Transverse colon (tissue), 4 donors: ENCODE measurements around the gene FHL5. TPM values are rescaled to one million over a fixed set of nuclear protein-coding genes. Genes with fewer than 3 reads are reported as not detected.
"Not testable (repeated sequence)": the region's sequence is repeated elsewhere in the genome, so short reads cannot be mapped to it uniquely, and the experiment has no call there.

Experiments
- DNase-seq: peaks from one replicate; pipeline ENCODE4 v3.0.0-alpha.2; 2019
- H3K27ac ChIP-seq, 4 donors: fragments of 200-600 bp; sonication (generic); 2 replicates each; pipeline ENCODE4 v1.5.1; 2016 to 2018; ENCODE audit warnings: inconsistent platforms in 4 of 4
- H3K27me3 ChIP-seq: fragments of 200-600 bp; sonication (generic); 2 replicates; pipeline ENCODE4 v1.5.1; 2017; ENCODE audit warnings: inconsistent platforms
- H3K36me3 ChIP-seq, 4 donors: fragments of 200-600 bp; sonication (generic); 2 replicates each; pipeline ENCODE4 v1.5.1; 2017 to 2019; ENCODE audit warnings: inconsistent platforms in 4 of 4
- H3K4me1 ChIP-seq, 4 donors: fragments of 200-600 bp; sonication (generic); 2 replicates each; pipeline ENCODE4 v1.5.1; 2017 to 2020; ENCODE audit warnings: inconsistent platforms in 4 of 4
- H3K4me3 ChIP-seq, 4 donors: fragments of 200-600 bp; sonication (generic); 1 replicate in 1 of 4; 2 replicates in 3 of 4; pipeline versions ENCODE4 v1.5.1 to v1.6.1; 2017 to 2019; ENCODE audit warnings: inconsistent platforms in 4 of 4
- H3K9me3 ChIP-seq, 2 donors: fragments of 200-600 bp; sonication (generic); 2 replicates each; pipeline ENCODE4 v1.5.1; 2017 to 2019; ENCODE audit warnings: inconsistent platforms in 2 of 2
- EP300 ChIP-seq: sonication (generic); formaldehyde crosslinking; IDR thresholded peaks from one replicate; pipeline ENCODE4 v1.6.1; 2017; ENCODE audit warnings: antibody characterized with exemption, low read depth
- POLR2A ChIP-seq: fragments of 450-650 bp; IDR thresholded peaks from one replicate; pipeline ENCODE4 v1.6.1; 2016; ENCODE audit warnings: antibody characterized with exemption, mild to moderate bottlenecking, moderate library complexity
- POLR2AphosphoS5 ChIP-seq, 3 donors: sonication (generic); formaldehyde crosslinking; IDR thresholded peaks; one replicate each; pipeline ENCODE4 v1.6.1; 2016; ENCODE audit warnings: antibody characterized with exemption in 3 of 3
- WGBS, 2 donors: methylation state at CpG; one replicate each; pipeline ENCODE4 v1.1.5; 2018; ENCODE audit warnings: low coverage in 1 of 2; 5-methylcytosine and 5-hydroxymethylcytosine counted together
- in situ Hi-C, 4 donors: fragments of 200-750 bp; cut with MboI; loops; one replicate each; pipeline versions ENCODE4 v1.15.0 to v1.15.1; 2017; ENCODE audit warnings: low sequenced_read_pairs in 3 of 4, low pct_ligation_motif_present in 1 of 4, low pct_unique_long_range_greater_than_20kb in 1 of 4
- intact Hi-C: fragments of 100-400 bp; cut with DNase I; formaldehyde crosslinking; loops from one replicate; pipeline ENCODE4 v1.15.1; 2023; ENCODE audit warnings: low total_unique reads
- total RNA-seq, 4 donors: library from RNA; depleted of rRNA; stranded (reverse); fragments of >200 nt; gene quantifications; one replicate each; pipeline ENCODE4 v1.1.0, GENCODE V29; 2016
- TF ChIP-seq, protein P1 (sequence below), 5 experiments: fragments of 200-600 bp in 3 of 5; fragments of 450-650 bp in 2 of 5; sonication (generic) in 3 of 5; IDR thresholded peaks; 1 replicate in 2 of 5; 2 replicates in 3 of 5; pipeline ENCODE4 v1.5.1; 2016 to 2017; ENCODE audit warnings: antibody characterized with exemption in 5 of 5, inconsistent platforms in 3 of 5, mild to moderate bottlenecking in 2 of 5, moderate library complexity in 1 of 5

Gene FHL5
- total RNA-seq, 4 donors from 2014 or later: 2.9 to 9.2 (median 4.6) TPM; not detected in 1

DNA sequence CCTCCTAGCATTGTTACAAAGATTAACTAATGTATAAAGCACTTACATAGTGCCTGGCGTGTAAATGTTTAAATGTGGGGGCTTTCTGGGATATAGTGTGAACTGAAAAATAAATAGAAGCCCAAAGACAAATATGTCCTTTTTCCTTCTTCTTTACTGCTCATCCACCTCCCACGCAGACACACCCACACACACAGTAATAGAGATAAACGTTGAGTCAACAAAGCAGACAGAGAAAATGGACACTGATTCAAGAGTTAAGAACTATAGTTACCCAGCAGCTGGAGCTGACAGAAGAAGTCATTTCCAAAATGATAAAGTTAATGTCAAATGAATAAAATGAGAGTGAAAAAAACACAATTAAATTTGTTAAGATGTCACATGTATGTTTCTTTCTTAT lies 68.3 kb downstream of the FHL5 start:
- Histone ChIP-seq H3K4me1 (no peaks in the 10 kb centered on the region), H3K36me3 (no peaks in the 10 kb centered on the region), H3K9me3 (no peaks in the 10 kb centered on the region), H3K27ac (no peak overlapping the region), H3K27me3 (no peaks in the 10 kb centered on the region), H3K4me3 (no peak overlapping the region)
- 30 to 41% methylated on average over 3 of the region's 3 CpGs for WGBS, 2 donors
- in situ Hi-C loops (no loop called here), intact Hi-C loops (no loop called here)
- DNase-seq: no peak
- TF ChIP-seq POLR2AphosphoS5 (IDR thresholded peaks at IDR 0.05) (no peak), POLR2A (no peak), EP300 (no peak)
- TF ChIP-seq, protein P1, sequence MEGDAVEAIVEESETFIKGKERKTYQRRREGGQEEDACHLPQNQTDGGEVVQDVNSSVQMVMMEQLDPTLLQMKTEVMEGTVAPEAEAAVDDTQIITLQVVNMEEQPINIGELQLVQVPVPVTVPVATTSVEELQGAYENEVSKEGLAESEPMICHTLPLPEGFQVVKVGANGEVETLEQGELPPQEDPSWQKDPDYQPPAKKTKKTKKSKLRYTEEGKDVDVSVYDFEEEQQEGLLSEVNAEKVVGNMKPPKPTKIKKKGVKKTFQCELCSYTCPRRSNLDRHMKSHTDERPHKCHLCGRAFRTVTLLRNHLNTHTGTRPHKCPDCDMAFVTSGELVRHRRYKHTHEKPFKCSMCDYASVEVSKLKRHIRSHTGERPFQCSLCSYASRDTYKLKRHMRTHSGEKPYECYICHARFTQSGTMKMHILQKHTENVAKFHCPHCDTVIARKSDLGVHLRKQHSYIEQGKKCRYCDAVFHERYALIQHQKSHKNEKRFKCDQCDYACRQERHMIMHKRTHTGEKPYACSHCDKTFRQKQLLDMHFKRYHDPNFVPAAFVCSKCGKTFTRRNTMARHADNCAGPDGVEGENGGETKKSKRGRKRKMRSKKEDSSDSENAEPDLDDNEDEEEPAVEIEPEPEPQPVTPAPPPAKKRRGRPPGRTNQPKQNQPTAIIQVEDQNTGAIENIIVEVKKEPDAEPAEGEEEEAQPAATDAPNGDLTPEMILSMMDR (IDR thresholded peaks at IDR 0.05): no peak

DNA sequence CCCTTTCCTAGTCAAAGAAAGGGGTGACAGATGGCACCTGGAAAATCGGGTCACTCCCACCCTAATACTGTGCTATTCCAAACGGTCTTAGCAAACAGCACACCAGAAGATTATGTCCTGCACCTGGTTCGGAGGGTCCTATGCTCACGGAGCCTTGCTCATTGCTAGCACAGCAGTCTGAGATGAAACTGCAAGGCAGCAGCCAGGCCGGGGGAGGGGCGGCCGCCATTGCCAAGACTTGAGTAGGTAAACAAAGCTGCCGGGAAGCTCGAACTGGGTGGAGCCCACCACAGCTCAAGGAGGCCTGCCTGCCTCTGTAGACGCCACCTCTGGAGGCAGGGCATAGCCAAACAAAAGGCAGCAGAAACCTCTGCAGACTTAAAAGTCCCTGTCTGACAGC lies 75.1 kb downstream of the FHL5 start:
- H3K4me1 ChIP-seq, H3K27ac ChIP-seq, H3K9me3 ChIP-seq, intact Hi-C loops, DNase-seq, in situ Hi-C loops, H3K4me3 ChIP-seq, H3K36me3 ChIP-seq, H3K27me3 ChIP-seq: not testable (repeated sequence)
- WGBS, 2 donors: 65% methylated on average over 10 of the region's 10 CpGs; no CpG with 5 or more reads in 1 of the 2 donors

DNA sequence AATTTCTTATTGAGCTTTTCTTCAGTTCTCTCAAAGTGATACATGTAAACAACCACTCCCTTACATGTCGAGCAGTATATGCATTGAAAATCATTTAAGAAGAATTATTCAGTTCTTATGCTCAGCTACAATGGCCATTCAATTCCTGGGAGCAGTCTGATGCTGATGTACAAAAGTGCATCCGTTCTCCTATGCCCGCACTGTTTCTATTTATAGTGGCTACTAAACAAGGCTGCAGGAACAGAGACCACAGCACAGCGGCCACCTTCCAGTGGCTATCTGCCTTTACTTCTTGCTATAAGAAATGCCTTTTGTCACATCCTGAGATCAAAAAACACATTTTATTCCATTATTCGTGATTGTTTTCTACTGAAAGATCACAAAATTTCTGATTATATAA lies 82.2 kb downstream of the FHL5 start:
- intact Hi-C loops: no loop called here
- no peaks in the 10 kb centered on the region for H3K4me1 ChIP-seq
- 58 to 62% methylated on average over 5 of the region's 5 CpGs for WGBS, 2 donors
- no peaks in the 10 kb centered on the region for H3K9me3 ChIP-seq
- H3K27me3 ChIP-seq: no peaks in the 10 kb centered on the region
- H3K36me3 ChIP-seq: no peaks in the 10 kb centered on the region
- H3K4me3 ChIP-seq: no peak overlapping the region
- DNase-seq: no peak
- TF ChIP-seq POLR2AphosphoS5 (IDR thresholded peaks at IDR 0.05) (no peak), POLR2A (no peak), EP300 (no peak)
- TF ChIP-seq, protein P1 (IDR thresholded peaks at IDR 0.05): no peak
- no peak overlapping the region for H3K27ac ChIP-seq
- in situ Hi-C loops: no loop called here

DNA sequence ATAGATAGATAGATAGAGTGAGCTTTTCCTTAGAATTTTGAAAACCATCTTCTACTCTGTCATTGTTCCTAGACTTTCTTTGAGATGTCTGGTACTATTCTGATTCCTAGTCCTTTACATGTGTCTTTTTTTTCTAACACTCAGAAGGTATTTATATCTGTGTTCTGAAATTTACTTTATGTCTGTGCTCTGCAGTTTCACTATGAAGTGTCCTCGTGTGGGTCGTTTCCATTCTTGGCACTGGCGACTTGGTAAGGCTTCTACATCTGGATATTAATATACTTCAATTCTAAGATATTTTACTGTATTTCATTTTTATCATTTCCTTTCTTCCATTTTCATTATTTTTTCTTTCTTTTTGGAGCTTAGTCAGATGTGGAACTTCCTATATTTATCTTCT lies 87.0 kb downstream of the FHL5 start:
- WGBS, 2 donors: 42 to 65% methylated on average over 3 of the region's 3 CpGs
- TF ChIP-seq POLR2A: no peak
- TF ChIP-seq, protein P1 (IDR thresholded peaks at IDR 0.05): no peak
- TF ChIP-seq EP300: no peak
- no peak for TF ChIP-seq POLR2AphosphoS5 (IDR thresholded peaks at IDR 0.05)
- DNase-seq: no peak
- no peak overlapping the region for H3K27ac ChIP-seq
- intact Hi-C loops: no loop called here
- in situ Hi-C loops: no loop called here
- no peaks in the 10 kb centered on the region for H3K9me3 ChIP-seq
- H3K4me3 ChIP-seq: no peak overlapping the region
- no peaks in the 10 kb centered on the region for H3K27me3 ChIP-seq
- no peaks in the 10 kb centered on the region for H3K4me1 ChIP-seq
- H3K36me3 ChIP-seq: no peaks in the 10 kb centered on the region

DNA sequence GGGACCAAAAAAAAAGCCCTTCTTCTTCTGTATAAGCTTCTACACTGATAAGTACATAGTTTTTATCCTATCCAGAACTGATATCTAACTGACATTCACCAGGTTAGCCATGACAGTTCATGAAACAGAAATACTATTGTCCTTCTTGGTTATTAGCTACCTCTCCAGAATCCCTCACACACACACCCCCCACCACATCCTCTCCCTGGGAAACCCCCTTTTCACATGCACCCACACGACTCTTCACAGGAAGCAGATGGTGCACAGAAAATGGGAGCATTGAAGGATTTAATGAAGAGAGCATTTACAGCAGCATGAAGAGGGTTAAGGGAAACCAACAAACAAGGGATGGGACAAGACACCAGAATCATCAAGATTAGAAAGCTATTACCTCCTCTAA lies 88.9 kb downstream of the FHL5 start:
- Histone ChIP-seq H3K36me3 (no peaks in the 10 kb centered on the region), H3K4me3 (no peak overlapping the region), H3K27me3 (no peaks in the 10 kb centered on the region), H3K9me3 (no peaks in the 10 kb centered on the region), H3K27ac (no peak overlapping the region), H3K4me1 (no peaks in the 10 kb centered on the region)
- in situ Hi-C loops (no loop called here), intact Hi-C loops (no loop called here)
- TF ChIP-seq, protein P1 (IDR thresholded peaks at IDR 0.05): no peak
- no peak for TF ChIP-seq EP300
- no peak for TF ChIP-seq POLR2AphosphoS5 (IDR thresholded peaks at IDR 0.05)
- TF ChIP-seq POLR2A: no peak
- no peak for DNase-seq
- WGBS, 2 donors: 37% methylated on average over 1 of the region's 1 CpG; no CpG with 5 or more reads in 1 of the 2 donors
